ENCODE measurements around the gene KIAA1671.
"Not testable (repeated sequence)": the region's sequence is repeated elsewhere in the genome, so short reads cannot be mapped to it uniquely, and the experiment has no call there.

Gene KIAA1671

GRCh38 chr22:25206998-25207397, 254.5 kb downstream of the KIAA1671 start:
- no peak for FAIRE-seq

GRCh38 chr22:25207553-25208157, 255.1 kb downstream of the KIAA1671 start:
- FAIRE-seq, result no peak

- FAIRE-seq, result no peak
These were observed 255.8 kb downstream of the KIAA1671 start for GRCh38 chr22:25208328-25208727.

- FAIRE-seq, result no peak
These were observed 256.4 kb downstream of the KIAA1671 start for GRCh38 chr22:25208743-25209505.

- no peak for FAIRE-seq
These were observed 258.3 kb downstream of the KIAA1671 start for GRCh38 chr22:25210793-25211192.

- no peak for FAIRE-seq
These were observed 259.8 kb downstream of the KIAA1671 start for GRCh38 chr22:25212337-25212736.

- no peak for FAIRE-seq
These were observed 260.7 kb downstream of the KIAA1671 start for GRCh38 chr22:25213221-25213620.

- no peak for FAIRE-seq
These were observed 263.7 kb downstream of the KIAA1671 start for GRCh38 chr22:25216230-25216629.

GRCh38 chr22:25219211-25219689, 266.7 kb downstream of the KIAA1671 start, which contains the start of gene CRYBB2:
TSS of gene CRYBB2 (plus strand) at chr22:25219639. CDS start at chr22:25221430, 1,791 bp downstream.
- no peak for FAIRE-seq

GRCh38 chr22:25219948-25220442, 267.5 kb downstream of the KIAA1671 start:
- no peak for FAIRE-seq

GRCh38 chr22:25221790-25222189, 269.3 kb downstream of the KIAA1671 start:
- FAIRE-seq, result no peak

- FAIRE-seq, result no peak
These were observed 270.8 kb downstream of the KIAA1671 start for GRCh38 chr22:25223269-25223850.

GRCh38 chr22:25228822-25229221, 276.3 kb downstream of the KIAA1671 start:
- FAIRE-seq, result no peak

- FAIRE-seq, result not testable (repeated sequence)
These were observed 278.2 kb downstream of the KIAA1671 start for GRCh38 chr22:25230760-25231159.

GRCh38 chr22:25232301-25232700, 279.8 kb downstream of the KIAA1671 start:
- no peak for FAIRE-seq

GRCh38 chr22:25233706-25234105, 281.2 kb downstream of the KIAA1671 start:
- not testable (repeated sequence) for FAIRE-seq

- FAIRE-seq, result no peak
These were observed 283.2 kb downstream of the KIAA1671 start for GRCh38 chr22:25235547-25236290.

- FAIRE-seq, result no peak
These were observed 283.9 kb downstream of the KIAA1671 start for GRCh38 chr22:25236417-25236816.

GRCh38 chr22:25237503-25237902, 285.0 kb downstream of the KIAA1671 start:
- FAIRE-seq, result no peak

GRCh38 chr22:25238058-25238457, 285.5 kb downstream of the KIAA1671 start:
- FAIRE-seq, result not testable (repeated sequence)
